HCT116 (cell line): ENCODE results near the gene RPL13A.

Experiments used
- FOSL1 ChIP-seq: IDR thresholded peaks from 2 replicates; pipeline ENCODE4 v1.6.1; 2012; ENCODE audit warnings: low read depth
- TF ChIP-seq, protein P1 (sequence below), 3 experiments: fragments of 200-600 bp in 1 of 3; sonication (generic) in 1 of 3; IDR thresholded peaks in 2 of 3; conservative IDR thresholded peaks in 1 of 3; 2 replicates each; pipeline ENCODE4 v1.5.1; 2012 to 2017; ENCODE audit warnings: low read depth in 2 of 3, low read length in 2 of 3, antibody characterized with exemption in 1 of 3, borderline replicate concordance in 1 of 3, control low read depth in 1 of 3, mild to moderate bottlenecking in 1 of 3, mixed read lengths in 1 of 3, mixed run types in 1 of 3, moderate library complexity in 1 of 3; ENCODE audit not compliant: insufficient read depth in 1 of 3

DNA sequence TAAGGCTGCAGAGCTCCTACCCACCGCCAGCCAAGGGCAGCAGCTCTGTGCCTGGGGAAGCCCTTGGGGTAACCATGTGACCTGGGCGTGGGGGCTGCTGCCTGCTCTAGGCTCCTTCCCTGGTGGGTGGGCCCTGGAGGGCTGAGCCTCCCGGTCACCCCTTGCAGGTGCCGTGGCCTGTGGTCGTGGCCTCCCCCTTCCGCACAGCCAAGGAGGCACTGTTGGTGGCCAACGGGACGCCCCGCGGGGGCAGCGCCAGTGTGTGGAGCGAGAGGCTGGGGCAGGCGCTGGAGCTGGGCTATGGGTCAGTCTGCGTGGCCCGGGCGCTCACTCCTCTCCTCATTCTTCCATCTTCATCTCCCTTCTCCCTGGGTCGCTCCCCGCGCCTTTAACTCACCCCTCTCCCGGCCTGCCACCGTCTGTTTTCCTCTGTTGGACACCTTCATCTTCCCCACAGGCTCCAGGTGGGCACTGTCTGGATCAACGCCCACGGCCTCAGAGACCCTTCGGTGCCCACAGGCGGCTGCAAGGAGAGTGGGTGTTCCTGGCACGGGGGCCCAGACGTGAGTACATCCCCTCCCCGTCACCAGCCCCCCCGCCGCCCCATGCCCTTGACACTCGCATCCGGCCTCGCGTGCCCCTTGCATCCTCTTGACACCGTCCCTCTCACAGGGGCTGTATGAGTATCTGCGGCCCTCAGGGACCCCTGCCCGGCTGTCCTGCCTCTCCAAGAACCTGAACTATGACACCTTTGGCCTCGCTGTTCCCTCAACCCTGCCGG lies 23.3 kb upstream of the RPL13A start:
- TF ChIP-seq, protein P1, sequence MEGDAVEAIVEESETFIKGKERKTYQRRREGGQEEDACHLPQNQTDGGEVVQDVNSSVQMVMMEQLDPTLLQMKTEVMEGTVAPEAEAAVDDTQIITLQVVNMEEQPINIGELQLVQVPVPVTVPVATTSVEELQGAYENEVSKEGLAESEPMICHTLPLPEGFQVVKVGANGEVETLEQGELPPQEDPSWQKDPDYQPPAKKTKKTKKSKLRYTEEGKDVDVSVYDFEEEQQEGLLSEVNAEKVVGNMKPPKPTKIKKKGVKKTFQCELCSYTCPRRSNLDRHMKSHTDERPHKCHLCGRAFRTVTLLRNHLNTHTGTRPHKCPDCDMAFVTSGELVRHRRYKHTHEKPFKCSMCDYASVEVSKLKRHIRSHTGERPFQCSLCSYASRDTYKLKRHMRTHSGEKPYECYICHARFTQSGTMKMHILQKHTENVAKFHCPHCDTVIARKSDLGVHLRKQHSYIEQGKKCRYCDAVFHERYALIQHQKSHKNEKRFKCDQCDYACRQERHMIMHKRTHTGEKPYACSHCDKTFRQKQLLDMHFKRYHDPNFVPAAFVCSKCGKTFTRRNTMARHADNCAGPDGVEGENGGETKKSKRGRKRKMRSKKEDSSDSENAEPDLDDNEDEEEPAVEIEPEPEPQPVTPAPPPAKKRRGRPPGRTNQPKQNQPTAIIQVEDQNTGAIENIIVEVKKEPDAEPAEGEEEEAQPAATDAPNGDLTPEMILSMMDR (IDR thresholded peaks at IDR 0.05 in 2 of 3, conservative IDR thresholded peaks at IDR 0.05 in 1 of 3; ENCODE audit: borderline replicate concordance in 1 of 3, insufficient read depth in 1 of 3, low read depth in 2 of 3, low read length in 2 of 3), result no peak
- TF ChIP-seq FOSL1, result no peak
